H1 (cell line): ENCODE results near the gene COPZ1. TPM values are rescaled to one million over a fixed set of nuclear protein-coding genes. Genes with fewer than 3 reads are reported as not detected.

Experiments
- ASH2L ChIP-seq: fragments of 200-600, 300-600 bp; sonication (generic); IDR thresholded peaks from one replicate; pipeline ENCODE4 v1.7.1; 2017; ENCODE audit warnings: low read length
- CBX5 ChIP-seq: fragments of 300-800, 300-1000 bp; sonication (generic); IDR thresholded peaks from 2 replicates; pipeline ENCODE4 v1.7.1; 2016; ENCODE audit warnings: antibody characterized with exemption, low read length, low read depth
- CHD1 ChIP-seq: IDR thresholded peaks from 2 replicates; pipeline ENCODE4 v1.6.1; 2012; ENCODE audit warnings: low read depth, low read length, improper control_type of control experiment
- CTBP2 ChIP-seq: IDR thresholded peaks from 2 replicates; pipeline ENCODE4 v1.7.0; 2011; ENCODE audit warnings: borderline replicate concordance, mild to moderate bottlenecking, moderate library complexity, mixed read lengths, low read length; ENCODE audit not compliant: insufficient read depth, insufficient read length
- EZH2 ChIP-seq: fragments of 200-600 bp; sonication (generic); IDR thresholded peaks from 2 replicates; pipeline ENCODE4 v1.7.1; 2012; ENCODE audit warnings: low read depth, mild to moderate bottlenecking, moderate library complexity, low read length, inconsistent platforms; ENCODE audit not compliant: severe bottlenecking
- GABPA ChIP-seq: IDR thresholded peaks from 2 replicates; pipeline ENCODE4 v1.6.1; 2011; ENCODE audit warnings: mild to moderate bottlenecking, low read length, moderate library complexity, borderline replicate concordance; ENCODE audit not compliant: insufficient read depth
- GTF2F1 ChIP-seq: IDR thresholded peaks from 2 replicates; pipeline ENCODE4 v1.6.1; 2012; ENCODE audit warnings: low read depth, low read length, improper control_type of control experiment, borderline replicate concordance
- HDAC2 ChIP-seq, 2 experiments: fragments of 300-600 bp in 1 of 2; sonication (generic) in 1 of 2; IDR thresholded peaks; 2 replicates each; pipeline ENCODE4 v1.6.1; 2011 to 2012; ENCODE audit warnings: low read depth in 2 of 2, low read length in 2 of 2, mild to moderate bottlenecking in 2 of 2, moderate library complexity in 2 of 2, borderline replicate concordance in 1 of 2, inconsistent platforms in 1 of 2
- HDAC6 ChIP-seq: IDR thresholded peaks from one replicate; pipeline ENCODE4 v1.7.1; 2012; ENCODE audit warnings: low read depth, mild to moderate bottlenecking, inconsistent platforms, low read length, moderate library complexity
- JUND ChIP-seq: IDR thresholded peaks from 2 replicates; pipeline ENCODE4 v1.6.1; 2011; ENCODE audit warnings: mild to moderate bottlenecking, improper control_type of control experiment, low read length
- KDM4A ChIP-seq: IDR thresholded peaks from one replicate; pipeline ENCODE4 v1.7.1; 2012; ENCODE audit warnings: low read depth, mild to moderate bottlenecking, moderate library complexity, low read length, inconsistent platforms; ENCODE audit not compliant: severe bottlenecking
- KDM5A ChIP-seq: fragments of 200-600 bp; IDR thresholded peaks from 2 replicates; pipeline ENCODE4 v1.7.1; 2012; ENCODE audit warnings: mild to moderate bottlenecking, low read length, inconsistent platforms, mixed read lengths
- NANOG ChIP-seq: IDR thresholded peaks from 2 replicates; pipeline ENCODE4 v1.6.1; 2011; ENCODE audit warnings: low read length, low read depth, mild to moderate bottlenecking, inconsistent platforms; ENCODE audit not compliant: insufficient read depth, poor library complexity, severe bottlenecking
- POLR2AphosphoS5 ChIP-seq: IDR thresholded peaks from 2 replicates; pipeline ENCODE4 v1.6.1; 2011; ENCODE audit warnings: low read depth, low read length
- POU5F1 ChIP-seq: IDR thresholded peaks from 2 replicates; pipeline ENCODE4 v1.6.1; 2011; ENCODE audit warnings: low read depth, mild to moderate bottlenecking, low read length, moderate library complexity
- RXRA ChIP-seq: IDR thresholded peaks from 2 replicates; pipeline ENCODE4 v1.6.1; 2011; ENCODE audit warnings: low read depth, mild to moderate bottlenecking, low read length, moderate library complexity; ENCODE audit not compliant: insufficient read depth
- SAP30 ChIP-seq: fragments of 300-600 bp; sonication (generic); IDR thresholded peaks from 2 replicates; pipeline ENCODE4 v1.7.1; 2012; ENCODE audit warnings: low read length, moderate library complexity, mild to moderate bottlenecking, inconsistent platforms; ENCODE audit not compliant: insufficient read depth, insufficient replicate concordance
- SIN3A ChIP-seq, 2 experiments: IDR thresholded peaks in 1 of 2; conservative IDR thresholded peaks in 1 of 2; 2 replicates each; pipeline ENCODE4 v1.6.1; 2011 to 2012; ENCODE audit warnings: low read length in 2 of 2, improper control_type of control experiment in 1 of 2, low read depth in 1 of 2, mild to moderate bottlenecking in 1 of 2
- SIRT6 ChIP-seq: IDR thresholded peaks from one replicate; pipeline ENCODE4 v1.7.1; 2012; ENCODE audit warnings: low read length, inconsistent platforms
- SRF ChIP-seq: IDR thresholded peaks from 2 replicates; pipeline ENCODE4 v1.6.1; 2011; ENCODE audit warnings: mild to moderate bottlenecking, low read depth, low read length, moderate library complexity
- TBP ChIP-seq: IDR thresholded peaks from 2 replicates; pipeline ENCODE4 v1.6.1; 2011; ENCODE audit warnings: low read depth, low read length, improper control_type of control experiment
- USF2 ChIP-seq: IDR thresholded peaks from 2 replicates; pipeline ENCODE4 v1.6.1; 2011; ENCODE audit warnings: low read length, improper control_type of control experiment
- YY1 ChIP-seq: IDR thresholded peaks from 2 replicates; pipeline ENCODE4 v1.6.1; 2011; ENCODE audit warnings: low read depth, mild to moderate bottlenecking, low read length
- polyA plus RNA-seq, 7 experiments: library from polyadenylated mRNA; depleted of rRNA in 3 of 7; stranded (reverse) in 5 of 7; unstranded in 2 of 7; fragments of >200 nt in 5 of 7; fragments of 200-250 nt in 2 of 7; gene quantifications; 1 replicate in 5 of 7; 2 replicates in 1 of 7; 4 replicates in 1 of 7; pipeline versions ENCODE4 v1.2.1 to v1.2.3, GENCODE V29; 2011 to 2013; ENCODE audit warnings: missing spikeins in 2 of 7, mixed read lengths in 2 of 7
- total RNA-seq: library from RNA; stranded (reverse); fragmentation: NEBNext Ultra II Directional; extraction: Animal tissue kit (Norgen Biotek cat#: 25700); gene quantifications from 2 replicates; pipeline ENCODE4 v1.2.1, GENCODE V29; 2021

The COPZ1 gene
- total and polyA plus RNA-seq, 2 of the 8 experiments (the other 6 are each of a cell fraction or from before 2014, with no cell fraction given), result 103 to 133 TPM

DNA sequence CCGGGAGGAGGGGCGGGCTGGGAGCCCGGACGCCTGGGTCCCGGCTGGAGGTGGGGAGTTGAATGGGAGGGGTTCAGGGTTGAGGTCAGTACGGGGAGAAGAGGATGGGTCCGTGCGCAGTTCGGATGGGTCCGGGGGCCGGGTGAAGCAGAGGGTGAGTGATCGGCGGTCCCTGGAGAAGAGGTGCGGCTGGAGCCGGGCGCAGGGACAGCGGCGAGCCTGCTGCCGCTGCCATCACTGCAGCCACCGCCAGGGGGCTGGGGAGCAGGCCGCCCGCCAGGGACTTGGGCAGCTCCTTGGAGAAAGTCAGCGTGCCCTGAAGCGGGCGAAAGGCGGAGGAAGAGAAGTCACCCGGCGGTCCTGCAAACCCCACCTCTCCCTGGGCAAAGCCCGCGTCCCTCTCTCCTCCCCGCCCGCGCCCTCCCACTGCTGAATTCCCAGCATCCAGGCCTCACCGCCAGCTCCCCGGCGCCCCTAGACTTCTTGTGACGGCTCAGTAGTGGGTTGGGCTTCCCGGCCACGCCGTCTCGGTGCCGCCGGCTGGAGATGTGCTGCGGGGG lies 45.3 kb downstream of the COPZ1 start (continued):
- TF ChIP-seq HDAC6 (no peak), KDM5A (no peak), GTF2F1 (no peak), RXRA (no peak), TBP (peak; percentile 82; the same call in 1 of the 2 replicates), POU5F1 (no peak), SRF (no peak), JUND (no peak), POLR2AphosphoS5 (no peak), USF2 (0 out of 2 replicates have a peak, but pooled peaks have one; percentile 16), SIRT6 (no peak), KDM4A (no peak), YY1 (peak; percentile 66; the same call in 1 of the 2 replicates), HDAC2 (IDR thresholded peaks at IDR 0.05; ENCODE audit: borderline replicate concordance in 1 of 2, low read depth in 2 of 2, low read length in 2 of 2) (peak in 1 of 2 experiments; percentile 72; a peak in 1 of 4 replicates), ASH2L (peak; percentile 22), NANOG (no peak), SIN3A (conservative IDR thresholded peaks at IDR 0.05 in 1 of 2, IDR thresholded peaks at IDR 0.05 in 1 of 2; ENCODE audit: low read depth in 1 of 2, low read length in 2 of 2) (peak in 1 of 2 experiments; percentile 76; a peak in 2 of 4 replicates), CTBP2 (no peak), EZH2 (no peak), CHD1 (no peak), CBX5 (no peak), SAP30 (no peak), GABPA (no peak)
